Measurements from ENCODE around the gene ZXDC. TPM values are rescaled to one million over a fixed set of nuclear protein-coding genes. Genes with fewer than 3 reads are reported as not detected.
A peak's percentile ranks its signal among the peaks of the same experiment; 100 is the strongest.

The ZXDC gene
- total RNA-seq, 1 donor from 2014 or later = 74.4 TPM

GRCh38 chr3:126417981-126418530, 57.6 kb downstream of the ZXDC start:
- no peaks in the 10 kb centered on the region for H3K27me3 ChIP-seq
- peak in 1 of 2 donors; percentile 39 for DNase-seq (ENCODE audit: low spot score in 2 of 2)
- H3K36me3 ChIP-seq = no peaks in the 10 kb centered on the region
- intact Hi-C loops (cut with DNase I) = no loop called here
- TF ChIP-seq CTCF (IDR thresholded peaks at IDR 0.05) = no peak
- H3K9me3 ChIP-seq = no peaks in the 10 kb centered on the region
- H3K27ac ChIP-seq = no peak overlapping the region
- H3K4me1 ChIP-seq = no peaks in the 10 kb centered on the region
- H3K4me3 ChIP-seq = no peak overlapping the region

GRCh38 chr3:126417515-126417914, 58.2 kb downstream of the ZXDC start:
- DNase-seq (ENCODE audit: low spot score in 2 of 2) = peak in 1 of 2 donors; percentile 43
- no peak for TF ChIP-seq CTCF (IDR thresholded peaks at IDR 0.05)
- Histone ChIP-seq H3K4me3 (no peak overlapping the region), H3K27ac (no peak overlapping the region), H3K27me3 (no peaks in the 10 kb centered on the region), H3K36me3 (no peaks in the 10 kb centered on the region), H3K9me3 (no peaks in the 10 kb centered on the region), H3K4me1 (no peaks in the 10 kb centered on the region)
- intact Hi-C loops (cut with DNase I) = no loop called here

GRCh38 chr3:126416943-126417342, 58.7 kb downstream of the ZXDC start:
- intact Hi-C loops (cut with DNase I) = no loop called here
- TF ChIP-seq CTCF (IDR thresholded peaks at IDR 0.05) = no peak
- no peaks in the 10 kb centered on the region for H3K27me3 ChIP-seq

GRCh38 chr3:126415661-126416591, 59.8 kb downstream of the ZXDC start:
- TF ChIP-seq CTCF (IDR thresholded peaks at IDR 0.05) = no peak
- no peaks in the 10 kb centered on the region for H3K4me1 ChIP-seq
- no peak overlapping the region for H3K27ac ChIP-seq
- intact Hi-C loops (cut with DNase I) = no loop called here
- no peak overlapping the region for H3K4me3 ChIP-seq
- DNase-seq (ENCODE audit: low spot score in 2 of 2) = peak in 1 of 2 donors; percentile 51
- no peaks in the 10 kb centered on the region for H3K36me3 ChIP-seq
- H3K9me3 ChIP-seq = no peaks in the 10 kb centered on the region
- H3K27me3 ChIP-seq = no peaks in the 10 kb centered on the region

More at GRCh38 chr3:126416943-126417342, 58.7 kb downstream of the ZXDC start:
- Histone ChIP-seq H3K27ac (no peak overlapping the region), H3K9me3 (no peaks in the 10 kb centered on the region), H3K4me3 (no peak overlapping the region), H3K4me1 (no peaks in the 10 kb centered on the region), H3K36me3 (no peaks in the 10 kb centered on the region)
- DNase-seq (ENCODE audit: low spot score in 2 of 2) = peak in 1 of 2 donors; percentile 30

- Histone ChIP-seq H3K4me1 (no peaks in the 10 kb centered on the region), H3K27me3 (no peaks in the 10 kb centered on the region), H3K9me3 (no peaks in the 10 kb centered on the region), H3K27ac (no peak overlapping the region), H3K36me3 (no peaks in the 10 kb centered on the region), H3K4me3 (no peak overlapping the region)
- peak in 1 of 2 donors; percentile 42 for DNase-seq (ENCODE audit: low spot score in 2 of 2)
- intact Hi-C loops (cut with DNase I) = no loop called here
- TF ChIP-seq CTCF (IDR thresholded peaks at IDR 0.05) = no peak
These were observed 60.6 kb downstream of the ZXDC start for GRCh38 chr3:126414961-126415660.

All from ascending aorta (tissue), 2 donors.